H9 (cell line): ENCODE measurements around the gene NKAIN2. TPM values are rescaled to one million over a fixed set of nuclear protein-coding genes. Genes with fewer than 3 reads are reported as not detected.

Experiments used
- DNase-seq: peaks from one replicate; pipeline ENCODE4 v3.0.0-alpha.2; 2017
- H2AFZ ChIP-seq: one replicate; pipeline ENCODE4 v1.6.1; 2013; ENCODE audit warnings: mild to moderate bottlenecking, low read length, control low read depth, moderate library complexity
- H2AK5ac ChIP-seq: 2 replicates; pipeline ENCODE4 v1.6.1; 2013; ENCODE audit warnings: low read length, control low read depth, mixed read lengths; ENCODE audit not compliant: insufficient read length
- H2BK120ac ChIP-seq: one replicate; pipeline ENCODE4 v1.6.1; 2013; ENCODE audit warnings: low read depth, mild to moderate bottlenecking, low read length, control low read depth, inconsistent platforms; ENCODE audit not compliant: poor library complexity, severe bottlenecking
- H2BK12ac ChIP-seq: 2 replicates; pipeline ENCODE4 v1.6.1; 2013; ENCODE audit warnings: low read length, control low read depth, mixed read lengths, low read depth; ENCODE audit not compliant: insufficient read length
- H2BK15ac ChIP-seq: 2 replicates; pipeline ENCODE4 v1.6.1; 2013; ENCODE audit warnings: low read depth, low read length, control low read depth
- H2BK20ac ChIP-seq: one replicate; pipeline ENCODE4 v1.6.1; 2013; ENCODE audit warnings: low read depth, mild to moderate bottlenecking, low read length, control low read depth, inconsistent platforms; ENCODE audit not compliant: poor library complexity, severe bottlenecking
- H2BK5ac ChIP-seq: 2 replicates; pipeline ENCODE4 v1.6.1; 2013; ENCODE audit warnings: low read length, control low read depth, mixed read lengths; ENCODE audit not compliant: insufficient read length
- H3K14ac ChIP-seq: 2 replicates; pipeline ENCODE4 v1.6.1; 2013; ENCODE audit warnings: low read length, control low read depth; ENCODE audit not compliant: insufficient read depth
- H3K18ac ChIP-seq: 2 replicates; pipeline ENCODE4 v1.6.1; 2013; ENCODE audit warnings: low read depth, mild to moderate bottlenecking, mixed read lengths, low read length, control low read depth; ENCODE audit not compliant: insufficient read length
- H3K23ac ChIP-seq: 2 replicates; pipeline ENCODE4 v1.6.1; 2013; ENCODE audit warnings: low read length, control low read depth, mixed read lengths, low read depth; ENCODE audit not compliant: insufficient read length
- H3K23me2 ChIP-seq: 2 replicates; pipeline ENCODE4 v1.6.1; 2013; ENCODE audit warnings: low read depth, mild to moderate bottlenecking, mixed read lengths, low read length, control low read depth; ENCODE audit not compliant: insufficient read length, poor library complexity, severe bottlenecking
- H3K27ac ChIP-seq: 2 replicates; pipeline ENCODE4 v1.5.1; 2013; ENCODE audit warnings: low read length, control low read depth, mixed read lengths, low read depth; ENCODE audit not compliant: insufficient read length
- H3K27me3 ChIP-seq: 2 replicates; pipeline ENCODE4 v1.6.1; 2013; ENCODE audit warnings: low read length, control low read depth, inconsistent platforms; ENCODE audit not compliant: insufficient read depth
- H3K4ac ChIP-seq: 2 replicates; pipeline ENCODE4 v1.6.1; 2013; ENCODE audit warnings: low read depth, mild to moderate bottlenecking, control low read depth, inconsistent platforms, low read length, moderate library complexity
- H3K4me1 ChIP-seq: 2 replicates; pipeline ENCODE4 v1.6.1; 2013; ENCODE audit warnings: low read length, control low read depth, inconsistent platforms; ENCODE audit not compliant: insufficient read depth
- H3K4me2 ChIP-seq: 2 replicates; pipeline ENCODE4 v1.6.1; 2013; ENCODE audit warnings: low read length, control low read depth, mixed read lengths; ENCODE audit not compliant: insufficient read length, insufficient read depth
- H3K56ac ChIP-seq: 2 replicates; pipeline ENCODE4 v1.6.1; 2013; ENCODE audit warnings: low read depth, mild to moderate bottlenecking, mixed read lengths, low read length, control low read depth; ENCODE audit not compliant: insufficient read length
- H3K79me1 ChIP-seq: 2 replicates; pipeline ENCODE4 v1.6.1; 2013; ENCODE audit warnings: low read depth, mild to moderate bottlenecking, moderate library complexity, low read length, control low read depth, inconsistent platforms; ENCODE audit not compliant: insufficient read depth, poor library complexity, severe bottlenecking
- H3K79me2 ChIP-seq: 2 replicates; pipeline ENCODE4 v1.6.1; 2013; ENCODE audit warnings: low read length, control low read depth, inconsistent platforms; ENCODE audit not compliant: insufficient read depth
- H3K9ac ChIP-seq: 2 replicates; pipeline ENCODE4 v1.6.1; 2013; ENCODE audit warnings: low read length, control low read depth, mixed read lengths; ENCODE audit not compliant: insufficient read length; ENCODE audit errors: extremely low read depth
- H3K9me3 ChIP-seq: one replicate; pipeline ENCODE4 v1.6.1; 2013; ENCODE audit warnings: low read depth, low read length, inconsistent platforms; ENCODE audit not compliant: control insufficient read depth
- H3T11ph ChIP-seq: one replicate; pipeline ENCODE4 v1.6.1; 2013; ENCODE audit warnings: mild to moderate bottlenecking, low read length, control low read depth, inconsistent platforms
- H4K20me1 ChIP-seq: one replicate; pipeline ENCODE4 v1.6.1; 2013; ENCODE audit not compliant: control insufficient read depth, insufficient read length, insufficient read depth
- H4K5ac ChIP-seq: 2 replicates; pipeline ENCODE4 v1.6.1; 2013; ENCODE audit warnings: low read depth, mild to moderate bottlenecking, mixed read lengths, low read length, control low read depth; ENCODE audit not compliant: insufficient read length
- H4K8ac ChIP-seq: replicated peaks from 2 replicates; pipeline ENCODE4 v1.6.1; 2013; ENCODE audit warnings: low read length, control low read depth, mixed read lengths, low read depth; ENCODE audit not compliant: insufficient read length
- H4K91ac ChIP-seq: 2 replicates; pipeline ENCODE4 v1.6.1; 2013; ENCODE audit warnings: low read depth, mild to moderate bottlenecking, moderate library complexity, mixed read lengths, low read length, control low read depth; ENCODE audit not compliant: insufficient read length
- H3K27ac Mint-ChIP-seq, 3 experiments: 2 replicates in 2 of 3; 3 replicates in 1 of 3; pipeline ENCODE4 v1.8.0; 2020 to 2021; ENCODE audit warnings: mixed read lengths in 3 of 3, mild to moderate bottlenecking in 1 of 3, moderate library complexity in 1 of 3
- H3K27me3 Mint-ChIP-seq: 2 replicates; pipeline ENCODE4 v1.8.0; 2021; ENCODE audit warnings: low read depth, mild to moderate bottlenecking, moderate library complexity, mixed read lengths
- H3K36me3 Mint-ChIP-seq, 3 experiments: 2 replicates in 2 of 3; 3 replicates in 1 of 3; pipeline ENCODE4 v1.8.0; 2020 to 2021; ENCODE audit warnings: low read depth in 3 of 3, mixed read lengths in 3 of 3; ENCODE audit not compliant: insufficient read depth in 1 of 3
- H3K4me1 Mint-ChIP-seq, 2 experiments: 2 replicates each; pipeline ENCODE4 v1.8.0; 2020; ENCODE audit warnings: mixed read lengths in 2 of 2
- H3K4me3 Mint-ChIP-seq, 2 experiments: 2 replicates in 1 of 2; 3 replicates in 1 of 2; pipeline ENCODE4 v1.8.0; 2020 to 2021; ENCODE audit warnings: mild to moderate bottlenecking in 2 of 2, mixed read lengths in 2 of 2, moderate library complexity in 1 of 2
- H3K9me3 Mint-ChIP-seq, 2 experiments: 2 replicates in 1 of 2; 3 replicates in 1 of 2; pipeline ENCODE4 v1.8.0; 2020; ENCODE audit warnings: mild to moderate bottlenecking in 2 of 2, mixed read lengths in 2 of 2, moderate library complexity in 1 of 2
- CTCF ChIP-seq: fragments of 200-600 bp; sonication (generic); conservative IDR thresholded peaks from 3 replicates; pipeline ENCODE4 v1.8.0; 2021; ENCODE audit warnings: antibody characterized with exemption, mild to moderate bottlenecking
- WGBS: extraction: QIAGEN DNeasy Blood & Tissue Kit; methylation state at CpG from one replicate; pipeline ENCODE4 v1.1.7; 2013; ENCODE audit warnings: missing lambda C conversion rate, low lambda C conversion rate, mixed read lengths; ENCODE audit not compliant: insufficient read length; ENCODE audit errors: extremely low coverage; 5-methylcytosine and 5-hydroxymethylcytosine counted together
- total RNA-seq: library from RNA; stranded (reverse); gene quantifications from 2 replicates; pipeline ENCODE4 v1.2.1, GENCODE V29; 2021

The NKAIN2 gene
- total RNA-seq, 1 experiment from 2014 or later = 0.17 TPM

DNA sequence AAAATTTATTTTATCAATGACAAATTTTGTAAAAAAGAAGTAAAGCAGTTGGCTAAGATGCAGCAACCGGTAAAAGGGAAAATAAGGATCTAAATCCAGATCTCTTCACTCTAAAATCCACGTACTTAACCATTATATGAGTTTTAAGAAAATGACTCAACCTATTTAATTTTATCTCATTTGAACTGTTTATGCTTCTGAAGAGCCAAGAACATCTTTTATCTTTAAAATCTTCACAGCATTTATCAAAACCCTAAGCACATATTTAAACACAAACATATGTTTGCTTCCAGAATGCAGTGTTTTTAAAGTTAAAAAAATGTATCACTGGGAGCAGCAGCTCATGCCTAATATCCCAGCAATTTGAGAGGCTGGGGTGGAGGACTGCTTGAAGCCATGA, 339.2 kb downstream of the NKAIN2 start:
- DNase-seq = no peak
- no peaks in the 10 kb centered on the region for H3K23me2 ChIP-seq
- no peak overlapping the region for H3T11ph ChIP-seq
- H3K56ac ChIP-seq = no peak overlapping the region
- no peak overlapping the region for H3K18ac ChIP-seq
- H2BK12ac ChIP-seq = no peak overlapping the region
- no peaks in the 10 kb centered on the region for H3K9me3 Mint-ChIP-seq
- H4K5ac ChIP-seq = no peak overlapping the region
- H3K27ac Mint-ChIP-seq = no peak overlapping the region
- no peak overlapping the region for H2BK20ac ChIP-seq
- no peaks in the 10 kb centered on the region for H3K79me2 ChIP-seq
- H2AFZ ChIP-seq = no peak overlapping the region
- no peak for TF ChIP-seq CTCF
- H2BK5ac ChIP-seq = no peak overlapping the region
- WGBS = no CpG with 5 or more reads among the region's 2 CpGs
- H3K79me1 ChIP-seq = no peaks in the 10 kb centered on the region
- no peak overlapping the region for H2AK5ac ChIP-seq
- no peaks in the 10 kb centered on the region for H3K27me3 ChIP-seq
- no peak overlapping the region for H3K27ac ChIP-seq
- no peak overlapping the region for H3K4ac ChIP-seq
- H3K23ac ChIP-seq = no peak overlapping the region
- no peak overlapping the region for H4K91ac ChIP-seq
- no peak overlapping the region for H2BK15ac ChIP-seq
- no peaks in the 10 kb centered on the region for H3K36me3 Mint-ChIP-seq
- H3K4me2 ChIP-seq = no peak overlapping the region
- no peaks in the 10 kb centered on the region for H3K4me1 Mint-ChIP-seq
- no peaks in the 10 kb centered on the region for H4K20me1 ChIP-seq
- no peak overlapping the region for H4K8ac ChIP-seq
- no peak overlapping the region for H2BK120ac ChIP-seq
- no peaks in the 10 kb centered on the region; the same call in 1 of the 2 replicates for H3K27me3 Mint-ChIP-seq
- no peaks in the 10 kb centered on the region for H3K9me3 ChIP-seq
- no peak overlapping the region; the same call in 1 of the 2 replicates for H3K14ac ChIP-seq
- H3K4me3 Mint-ChIP-seq = no peak overlapping the region
- no peaks in the 10 kb centered on the region for H3K4me1 ChIP-seq
- no peak overlapping the region for H3K9ac ChIP-seq
